ENCODE data around the gene EYS.

Gene EYS

GRCh38 chr6:63757826-63758225, 1949.2 kb downstream of the EYS start:
- no peak for TF ChIP-seq CTCF (IDR thresholded peaks at IDR 0.05)

GRCh38 chr6:63750400-63750799, 1956.6 kb downstream of the EYS start:
- TF ChIP-seq CTCF (IDR thresholded peaks at IDR 0.05): no peak

- TF ChIP-seq CTCF (IDR thresholded peaks at IDR 0.05): no peak
Observed at GRCh38 chr6:63745784-63746183, 1961.2 kb downstream of the EYS start.

GRCh38 chr6:63744810-63745209, 1962.2 kb downstream of the EYS start:
- TF ChIP-seq CTCF (IDR thresholded peaks at IDR 0.05): no peak

GRCh38 chr6:63743691-63744090, 1963.3 kb downstream of the EYS start:
- TF ChIP-seq CTCF (IDR thresholded peaks at IDR 0.05): no peak

- no peak for TF ChIP-seq CTCF (IDR thresholded peaks at IDR 0.05)
Observed at GRCh38 chr6:63742060-63742459, 1965.0 kb downstream of the EYS start.

GRCh38 chr6:63740709-63741108, 1966.3 kb downstream of the EYS start:
- TF ChIP-seq CTCF (IDR thresholded peaks at IDR 0.05): no peak

GRCh38 chr6:63739094-63739687, 1967.8 kb downstream of the EYS start:
- no peak for TF ChIP-seq CTCF (IDR thresholded peaks at IDR 0.05)

Measured in LNCAP (cell line).